ENCODE results near the gene PLG.
"Not testable (repeated sequence)": the region's sequence is repeated elsewhere in the genome, so short reads cannot be mapped to it uniquely, and the experiment has no call there.

Gene PLG

GRCh38 chr6:160780656-160781055 is 78.6 kb downstream of the PLG start:
- DNase-seq = not testable (repeated sequence)

GRCh38 chr6:160781298-160781697 is 79.3 kb downstream of the PLG start:
- no peak for DNase-seq

GRCh38 chr6:160782228-160782627 is 80.2 kb downstream of the PLG start:
- no peak for DNase-seq

GRCh38 chr6:160783741-160784140 is 81.7 kb downstream of the PLG start:
- DNase-seq = no peak

GRCh38 chr6:160788126-160788525 is 86.1 kb downstream of the PLG start:
- not testable (repeated sequence) for DNase-seq

GRCh38 chr6:160788806-160789205 is 86.8 kb downstream of the PLG start:
- no peak for DNase-seq

- DNase-seq = peak; percentile 14
Measured at GRCh38 chr6:160789263-160790027, 87.4 kb downstream of the PLG start.

- no peak for DNase-seq
Measured at GRCh38 chr6:160790028-160790792, 88.2 kb downstream of the PLG start.

GRCh38 chr6:160791459-160791858 is 89.4 kb downstream of the PLG start:
- DNase-seq = no peak

- no peak for DNase-seq
Measured at GRCh38 chr6:160791981-160792418, 90.0 kb downstream of the PLG start.

GRCh38 chr6:160792708-160793107 is 90.7 kb downstream of the PLG start:
- DNase-seq = no peak

GRCh38 chr6:160793652-160794051 is 91.6 kb downstream of the PLG start:
- no peak for DNase-seq

- no peak for DNase-seq
Measured at GRCh38 chr6:160795721-160796120, 93.7 kb downstream of the PLG start.

- DNase-seq = no peak
Measured at GRCh38 chr6:160798625-160799024, 96.6 kb downstream of the PLG start.

GRCh38 chr6:160799801-160800506 is 97.9 kb downstream of the PLG start:
- no peak for DNase-seq

- no peak for DNase-seq
Measured at GRCh38 chr6:160801418-160801817, 99.4 kb downstream of the PLG start.

GRCh38 chr6:160802049-160802448 is 100.0 kb downstream of the PLG start:
- DNase-seq = not testable (repeated sequence)

All from CD4-positive, alpha-beta T cell treated with Interleukin-21 for 1 hour (primary cell).